Peyer's patch (tissue), 4 donors: ENCODE results near the gene TNK2. TPM values are rescaled to one million over a fixed set of nuclear protein-coding genes. Genes with fewer than 3 reads are reported as not detected.
A peak's percentile ranks its signal among the peaks of the same experiment; 100 is the strongest.

ENCODE experiments used
- DNase-seq, 3 donors: peaks; one replicate each; pipeline ENCODE4 v3.0.0-alpha.2; 2017 to 2019
- H3K27ac ChIP-seq, 4 donors: fragments of 200-600 bp; sonication (generic); one replicate each; pipeline ENCODE4 v1.5.1; 2016 to 2019
- H3K27me3 ChIP-seq, 2 donors: fragments of 200-600 bp; sonication (generic); one replicate each; pipeline ENCODE4 v1.5.1; 2019
- H3K36me3 ChIP-seq, 3 donors: fragments of 200-600 bp; sonication (generic); one replicate each; pipeline ENCODE4 v1.5.1; 2016 to 2019
- H3K4me1 ChIP-seq, 4 donors: fragments of 200-600 bp; sonication (generic); one replicate each; pipeline ENCODE4 v1.5.1; 2016 to 2019
- H3K4me3 ChIP-seq, 4 donors: fragments of 200-600 bp; sonication (generic); 1 replicate in 3 of 4; 2 replicates in 1 of 4; pipeline ENCODE4 v1.5.1; 2016 to 2019; ENCODE audit warnings: mild to moderate bottlenecking in 1 of 4
- H3K9me3 ChIP-seq, 4 donors: fragments of 200-600 bp; sonication (generic); one replicate each; pipeline ENCODE4 v1.5.1; 2016 to 2019; ENCODE audit warnings: mild to moderate bottlenecking in 1 of 4
- POLR2A ChIP-seq, 2 donors: fragments of 450-650 bp; IDR thresholded peaks; one replicate each; pipeline ENCODE4 v1.5.1; 2017; ENCODE audit warnings: antibody characterized with exemption in 2 of 2, mild to moderate bottlenecking in 2 of 2, moderate library complexity in 2 of 2
- total RNA-seq, 4 donors: library from RNA; depleted of rRNA; stranded (reverse); fragments of >200 nt; gene quantifications; one replicate each; pipeline ENCODE4 v1.1.0, GENCODE V29; 2016
- TF ChIP-seq, protein P1 (sequence below), 6 experiments: fragments of 450-650 bp in 4 of 6; fragments of 200-600 bp in 2 of 6; sonication (generic) in 1 of 6; IDR thresholded peaks; one replicate each; pipeline ENCODE4 v1.5.1; 2017 to 2019; ENCODE audit warnings: antibody characterized with exemption in 6 of 6, mild to moderate bottlenecking in 3 of 6, moderate library complexity in 1 of 6

The TNK2 gene
- total RNA-seq, 4 donors from 2014 or later, result 18.6 to 149 (median 24.6) TPM

DNA sequence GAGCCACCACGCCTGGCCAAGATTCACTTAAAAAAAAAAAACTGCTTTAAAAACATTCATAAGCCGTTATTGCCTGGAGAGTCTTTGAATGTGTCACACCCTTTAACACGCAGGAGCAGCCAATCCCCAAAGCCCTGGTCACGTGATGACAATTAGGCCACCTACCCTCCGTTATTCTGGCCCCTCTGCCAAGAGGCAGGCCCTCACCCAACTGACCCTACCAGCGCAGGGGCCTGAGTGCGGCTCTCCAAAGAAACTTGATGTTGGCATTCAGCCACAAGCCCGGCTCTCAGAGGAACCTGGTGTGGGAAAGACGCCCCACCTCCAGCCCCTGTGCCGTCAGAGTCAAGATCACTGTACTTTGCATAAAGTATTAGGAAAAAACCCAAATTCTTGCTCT is 85.1 kb downstream of the TNK2 start:
- H3K27ac ChIP-seq, result no peak overlapping the region
- peak in 1 of 3 donors; percentile 61 for DNase-seq
- no peak overlapping the region for H3K4me3 ChIP-seq
- no peaks in the 10 kb centered on the region for H3K36me3 ChIP-seq
- TF ChIP-seq, protein P1, sequence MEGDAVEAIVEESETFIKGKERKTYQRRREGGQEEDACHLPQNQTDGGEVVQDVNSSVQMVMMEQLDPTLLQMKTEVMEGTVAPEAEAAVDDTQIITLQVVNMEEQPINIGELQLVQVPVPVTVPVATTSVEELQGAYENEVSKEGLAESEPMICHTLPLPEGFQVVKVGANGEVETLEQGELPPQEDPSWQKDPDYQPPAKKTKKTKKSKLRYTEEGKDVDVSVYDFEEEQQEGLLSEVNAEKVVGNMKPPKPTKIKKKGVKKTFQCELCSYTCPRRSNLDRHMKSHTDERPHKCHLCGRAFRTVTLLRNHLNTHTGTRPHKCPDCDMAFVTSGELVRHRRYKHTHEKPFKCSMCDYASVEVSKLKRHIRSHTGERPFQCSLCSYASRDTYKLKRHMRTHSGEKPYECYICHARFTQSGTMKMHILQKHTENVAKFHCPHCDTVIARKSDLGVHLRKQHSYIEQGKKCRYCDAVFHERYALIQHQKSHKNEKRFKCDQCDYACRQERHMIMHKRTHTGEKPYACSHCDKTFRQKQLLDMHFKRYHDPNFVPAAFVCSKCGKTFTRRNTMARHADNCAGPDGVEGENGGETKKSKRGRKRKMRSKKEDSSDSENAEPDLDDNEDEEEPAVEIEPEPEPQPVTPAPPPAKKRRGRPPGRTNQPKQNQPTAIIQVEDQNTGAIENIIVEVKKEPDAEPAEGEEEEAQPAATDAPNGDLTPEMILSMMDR (IDR thresholded peaks at IDR 0.05), result no peak
- no peak for TF ChIP-seq POLR2A (IDR thresholded peaks at IDR 0.05)
- H3K27me3 ChIP-seq, result no peaks in the 10 kb centered on the region
- no peaks in the 10 kb centered on the region for H3K9me3 ChIP-seq
- peaks cover 0 to 2% (median 0%) of the 10 kb centered on the region in 4 donors for H3K4me1 ChIP-seq

DNA sequence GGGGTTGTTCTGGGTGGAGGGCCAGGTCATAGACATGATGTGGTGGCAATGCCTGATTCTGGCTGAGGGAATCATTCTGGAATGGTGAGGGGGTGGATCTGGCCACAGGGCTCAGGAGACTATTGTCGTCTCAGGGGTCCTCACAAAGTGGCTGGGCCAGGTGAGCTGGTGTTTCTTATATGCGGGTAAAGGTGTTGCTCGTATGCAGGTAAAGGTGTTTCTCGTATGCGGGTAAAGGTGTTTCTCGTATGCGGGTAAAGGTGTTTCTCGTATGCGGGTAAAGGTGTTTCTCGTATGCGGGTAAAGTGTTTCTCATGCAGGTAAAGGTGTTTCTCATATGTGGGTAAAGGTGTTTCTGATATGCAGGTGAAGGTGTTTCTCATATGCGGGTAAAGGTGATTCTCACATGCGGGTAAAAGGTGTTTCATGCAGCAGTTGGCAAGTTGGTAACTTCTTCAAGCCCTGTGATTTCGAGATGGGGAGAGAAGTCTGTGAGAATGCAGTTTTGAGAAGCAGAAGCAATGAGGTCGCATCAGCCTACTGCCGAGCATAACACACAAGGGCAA is 86.1 kb downstream of the TNK2 start:
- no peaks in the 10 kb centered on the region for H3K9me3 ChIP-seq
- no peak overlapping the region for H3K27ac ChIP-seq
- H3K27me3 ChIP-seq, result no peaks in the 10 kb centered on the region
- H3K36me3 ChIP-seq, result no peaks in the 10 kb centered on the region
- no peak for DNase-seq
- no peak overlapping the region for H3K4me3 ChIP-seq
- no peaks in the 10 kb centered on the region for H3K4me1 ChIP-seq
- TF ChIP-seq POLR2A (IDR thresholded peaks at IDR 0.05), result no peak
- TF ChIP-seq, protein P1 (IDR thresholded peaks at IDR 0.05), result no peak

DNA sequence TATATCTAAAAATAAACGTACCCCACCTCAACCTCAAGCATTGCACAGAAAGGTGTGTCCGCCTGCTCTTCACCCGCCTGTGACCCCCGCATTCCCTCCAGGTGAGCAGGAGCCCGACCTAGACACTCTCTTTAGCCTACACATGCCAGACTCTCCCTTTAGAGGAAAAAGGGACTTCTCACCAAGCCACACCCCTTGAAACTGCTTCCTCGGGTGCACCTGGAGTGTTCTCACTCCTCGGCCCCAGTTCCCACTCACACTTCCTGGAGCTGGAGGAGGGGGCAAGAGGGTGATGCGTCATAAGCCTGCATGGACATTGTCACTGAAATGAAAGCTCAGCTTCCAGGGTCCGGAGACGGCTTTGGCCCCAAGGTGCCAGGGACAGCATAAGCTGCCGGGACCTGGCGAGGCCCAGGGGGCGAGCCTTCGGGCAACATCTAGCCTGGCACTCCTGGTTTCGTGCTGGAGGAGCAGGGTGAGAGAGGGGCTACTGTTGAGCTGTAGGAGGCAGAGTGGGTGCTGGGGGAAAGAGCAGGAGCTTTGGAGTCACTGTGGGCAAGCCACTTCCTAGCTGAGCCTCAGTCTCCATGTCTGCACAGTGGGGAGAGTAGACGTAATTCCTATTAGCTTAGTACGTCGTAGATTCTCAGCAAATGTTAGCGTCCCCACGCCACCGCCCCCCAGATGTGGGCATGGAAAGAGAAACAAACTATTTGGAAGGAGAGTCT is 86.8 kb downstream of the TNK2 start:
- Histone ChIP-seq H3K36me3 (no peaks in the 10 kb centered on the region), H3K27me3 (no peaks in the 10 kb centered on the region), H3K9me3 (no peaks in the 10 kb centered on the region), H3K4me1 (no peaks in the 10 kb centered on the region), H3K4me3 (no peak overlapping the region), H3K27ac (no peak overlapping the region)
- TF ChIP-seq, protein P1 (IDR thresholded peaks at IDR 0.05), result no peak
- no peak for TF ChIP-seq POLR2A (IDR thresholded peaks at IDR 0.05)
- peak in 1 of 3 donors; percentile 44 for DNase-seq

DNA sequence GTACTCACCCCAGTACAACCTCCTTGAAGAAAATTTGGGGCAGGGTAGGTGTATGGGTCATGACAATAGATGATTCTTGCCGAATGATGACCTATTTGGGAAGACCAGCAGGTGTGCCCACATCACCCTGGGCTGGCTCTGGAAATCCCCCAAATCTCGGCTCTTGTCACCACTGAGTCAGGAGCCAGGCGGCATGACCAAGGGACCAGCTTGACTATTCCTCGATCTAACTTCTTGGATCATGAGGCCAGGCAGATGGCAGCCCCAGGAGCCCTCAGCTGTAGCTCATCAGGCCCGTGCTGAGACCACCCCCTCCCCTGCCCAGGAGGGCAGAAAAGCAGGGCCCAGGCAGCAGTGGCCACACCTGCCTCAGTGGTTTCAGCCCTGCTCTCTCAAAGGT is 87.5 kb downstream of the TNK2 start:
- Histone ChIP-seq H3K4me1 (no peaks in the 10 kb centered on the region), H3K27me3 (no peaks in the 10 kb centered on the region), H3K4me3 (no peak overlapping the region), H3K36me3 (no peaks in the 10 kb centered on the region), H3K9me3 (no peaks in the 10 kb centered on the region), H3K27ac (no peak overlapping the region)
- TF ChIP-seq, protein P1 (IDR thresholded peaks at IDR 0.05), result no peak
- TF ChIP-seq POLR2A (IDR thresholded peaks at IDR 0.05), result no peak
- DNase-seq, result no peak

DNA sequence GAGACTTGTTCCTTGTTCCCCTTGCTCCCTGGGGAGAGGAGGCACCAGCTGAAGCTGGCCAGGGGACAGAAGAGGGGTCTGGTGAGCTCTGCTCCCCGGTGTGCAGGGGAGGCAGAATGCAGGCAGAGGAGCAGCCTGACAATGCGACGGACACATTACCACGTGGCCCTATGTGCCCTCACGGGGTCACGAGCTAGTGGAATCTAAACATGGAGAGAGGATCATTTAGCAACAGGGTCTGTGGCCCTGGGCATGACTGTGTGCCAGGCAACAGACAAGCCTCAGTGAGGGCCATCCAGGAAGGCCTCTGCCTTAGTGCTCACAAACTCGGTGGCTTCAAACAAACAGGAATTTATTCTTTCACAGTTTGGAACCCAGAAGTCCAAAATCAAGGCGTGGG is 88.2 kb downstream of the TNK2 start:
- DNase-seq, result no peak
- Histone ChIP-seq H3K9me3 (no peaks in the 10 kb centered on the region), H3K4me1 (no peaks in the 10 kb centered on the region), H3K27ac (no peak overlapping the region), H3K27me3 (no peaks in the 10 kb centered on the region), H3K4me3 (no peak overlapping the region), H3K36me3 (no peaks in the 10 kb centered on the region)
- no peak for TF ChIP-seq POLR2A (IDR thresholded peaks at IDR 0.05)
- TF ChIP-seq, protein P1 (IDR thresholded peaks at IDR 0.05), result no peak
